Kidney (tissue), 14 donors: Measurements from ENCODE around the gene CKS1B. TPM values are rescaled to one million over a fixed set of nuclear protein-coding genes. Genes with fewer than 3 reads are reported as not detected.

Experiments
- DNase-seq, 5 donors: peaks; one replicate each; pipeline ENCODE4 v3.0.0-alpha.2; 2013 to 2020
- FAIRE-seq: peaks from 2 replicates; lab custom pipeline; 2012; peaks lifted over from hg19 to GRCh38; lab: Jason Lieb, UNC
- H3K27ac ChIP-seq, 2 donors: one replicate each; pipeline ENCODE4 v1.7.0; 2013; ENCODE audit warnings: low read depth in 2 of 2, low read length in 2 of 2, inconsistent platforms in 1 of 2
- H3K27me3 ChIP-seq: one replicate; pipeline ENCODE4 v1.7.1; 2013; ENCODE audit warnings: low read length, inconsistent platforms; ENCODE audit not compliant: control insufficient read depth, insufficient read depth
- H3K36me3 ChIP-seq, 3 donors: one replicate each; pipeline versions ENCODE4 v1.7.0 to v1.7.1; 2013; ENCODE audit warnings: low read length in 3 of 3, control low read depth in 1 of 3, inconsistent platforms in 1 of 3; ENCODE audit not compliant: insufficient read depth in 3 of 3, control insufficient read depth in 2 of 3
- H3K4me1 ChIP-seq, 3 donors: one replicate each; pipeline versions ENCODE4 v1.7.0 to v1.7.1; 2013; ENCODE audit warnings: low read length in 3 of 3, inconsistent platforms in 1 of 3, low read depth in 1 of 3; ENCODE audit not compliant: control insufficient read depth in 2 of 3, insufficient read depth in 2 of 3
- H3K4me3 ChIP-seq, 3 donors: one replicate each; pipeline versions ENCODE4 v1.7.0 to v1.8.1; 2013; ENCODE audit warnings: low read length in 3 of 3, control low read depth in 1 of 3, inconsistent platforms in 1 of 3
- H3K9ac ChIP-seq, 3 donors: one replicate each; pipeline versions ENCODE4 v1.7.0 to v1.7.1; 2013; ENCODE audit warnings: low read length in 3 of 3, control low read depth in 1 of 3, inconsistent platforms in 1 of 3
- H3K9me3 ChIP-seq, 3 donors: one replicate each; pipeline versions ENCODE4 v1.7.0 to v1.7.1; 2013; ENCODE audit warnings: low read length in 3 of 3, control low read depth in 1 of 3, inconsistent platforms in 1 of 3; ENCODE audit not compliant: control insufficient read depth in 2 of 3, insufficient read depth in 1 of 3
- intact Hi-C: fragments of 100-400 bp; cut with DNase I; formaldehyde crosslinking; loops from one replicate; pipeline ENCODE4 v1.11.1; 2022
- polyA plus RNA-seq: library from polyadenylated mRNA; stranded (reverse); fragments of 350-450 nt; fragmentation: Illumina TruSeq; extraction: RNeasy Lipid Tissue Mini Kit (QIAGEN cat#74804); gene quantifications from one replicate; pipeline ENCODE4 v1.2.3, GENCODE V29; 2014; ENCODE audit warnings: low read depth, low replicate concordance; ENCODE audit not compliant: insufficient read depth
- total RNA-seq: library from RNA; stranded (reverse); fragmentation: NEBNext Ultra II Directional; extraction: Animal tissue kit (Norgen Biotek cat#: 25700); gene quantifications from one replicate; pipeline ENCODE4 v1.2.1, GENCODE V29; 2021
- TF ChIP-seq, protein P1 (sequence below): IDR thresholded peaks from 3 replicates; pipeline ENCODE4 v1.5.1; 2012; ENCODE audit warnings: mild to moderate bottlenecking, moderate library complexity, borderline replicate concordance; ENCODE audit not compliant: insufficient read depth; ENCODE audit errors: extremely low read depth
- donor health status: control.
- donor health status: control.
- donor health status: control.
- donor health status: control.
- donor health status: control.
- donor health status: DM: yes; HTN: yes; CAD: no.
- donor health status: Normal renal cell carcinoma (clear cell type).

The CKS1B gene
- total and polyA plus RNA-seq, 2 donors from 2014 or later = 23.1 to 43.1 TPM

DNA sequence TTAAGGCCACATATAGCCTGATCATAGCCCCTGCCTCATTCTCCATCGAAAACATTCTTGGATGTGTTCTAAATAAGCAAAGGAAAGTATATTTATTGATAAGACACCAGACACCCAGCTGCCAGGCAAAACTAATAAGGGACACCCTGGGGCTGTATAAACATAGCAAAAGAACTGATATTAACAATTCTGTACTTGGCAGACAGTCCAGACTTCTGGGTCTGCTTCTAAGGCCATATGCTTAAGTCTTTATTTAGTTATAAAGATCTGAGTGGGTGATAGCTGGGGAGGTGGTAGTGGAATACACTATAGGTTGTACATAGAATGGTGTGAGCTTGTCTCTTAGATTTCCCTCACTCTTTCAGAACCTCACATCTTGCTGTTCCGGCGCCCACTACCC lies 3.9 kb downstream of the CKS1B start:
- no peak overlapping the region for H3K4me3 ChIP-seq
- no peak for FAIRE-seq
- TF ChIP-seq, protein P1, sequence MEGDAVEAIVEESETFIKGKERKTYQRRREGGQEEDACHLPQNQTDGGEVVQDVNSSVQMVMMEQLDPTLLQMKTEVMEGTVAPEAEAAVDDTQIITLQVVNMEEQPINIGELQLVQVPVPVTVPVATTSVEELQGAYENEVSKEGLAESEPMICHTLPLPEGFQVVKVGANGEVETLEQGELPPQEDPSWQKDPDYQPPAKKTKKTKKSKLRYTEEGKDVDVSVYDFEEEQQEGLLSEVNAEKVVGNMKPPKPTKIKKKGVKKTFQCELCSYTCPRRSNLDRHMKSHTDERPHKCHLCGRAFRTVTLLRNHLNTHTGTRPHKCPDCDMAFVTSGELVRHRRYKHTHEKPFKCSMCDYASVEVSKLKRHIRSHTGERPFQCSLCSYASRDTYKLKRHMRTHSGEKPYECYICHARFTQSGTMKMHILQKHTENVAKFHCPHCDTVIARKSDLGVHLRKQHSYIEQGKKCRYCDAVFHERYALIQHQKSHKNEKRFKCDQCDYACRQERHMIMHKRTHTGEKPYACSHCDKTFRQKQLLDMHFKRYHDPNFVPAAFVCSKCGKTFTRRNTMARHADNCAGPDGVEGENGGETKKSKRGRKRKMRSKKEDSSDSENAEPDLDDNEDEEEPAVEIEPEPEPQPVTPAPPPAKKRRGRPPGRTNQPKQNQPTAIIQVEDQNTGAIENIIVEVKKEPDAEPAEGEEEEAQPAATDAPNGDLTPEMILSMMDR = no peak
- H3K36me3 ChIP-seq = no peaks in the 10 kb centered on the region
- no peaks in the 10 kb centered on the region for H3K27me3 ChIP-seq
- H3K4me1 ChIP-seq = peaks cover 0 to 11% (median 5%) of the 10 kb centered on the region in 3 donors
- intact Hi-C loops = no loop called here
- DNase-seq = no peak
- H3K9ac ChIP-seq = no peak overlapping the region
- no peak overlapping the region for H3K27ac ChIP-seq
- no peaks in the 10 kb centered on the region for H3K9me3 ChIP-seq

DNA sequence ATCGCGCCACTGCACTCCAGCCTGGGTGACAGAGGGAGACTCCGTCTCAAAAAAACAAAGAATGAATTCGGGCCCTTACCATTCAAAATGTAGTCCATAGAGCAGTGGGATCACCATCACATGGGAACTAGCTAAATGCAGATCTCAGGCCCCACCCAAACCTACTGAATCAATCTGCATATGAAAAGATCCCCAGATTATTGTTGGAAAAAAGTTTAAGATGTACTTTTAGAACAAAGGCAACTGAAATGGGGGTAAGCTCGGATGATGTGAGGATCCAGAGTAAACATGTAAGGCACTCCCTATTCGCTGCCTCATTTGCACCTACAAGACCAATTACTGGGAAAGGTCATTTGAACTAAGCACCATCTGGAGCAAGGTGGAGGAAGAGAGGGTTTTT lies 7.9 kb downstream of the CKS1B start:
- peaks cover 0 to 13% (median 5%) of the 10 kb centered on the region in 3 donors for H3K4me1 ChIP-seq
- intact Hi-C loops = no loop called here
- H3K9me3 ChIP-seq = no peaks in the 10 kb centered on the region
- DNase-seq = no peak
- peak overlapping the region; percentile 78 to 89 (median 88) for H3K4me3 ChIP-seq
- peak overlapping the region; percentile 7 to 73 (median 64) for H3K9ac ChIP-seq
- no peak overlapping the region for H3K27ac ChIP-seq
- no peak for FAIRE-seq
- no peaks in the 10 kb centered on the region for H3K27me3 ChIP-seq
- TF ChIP-seq, protein P1 = no peak
- H3K36me3 ChIP-seq = peaks cover 0 to 2% (median 0%) of the 10 kb centered on the region in 3 donors

DNA sequence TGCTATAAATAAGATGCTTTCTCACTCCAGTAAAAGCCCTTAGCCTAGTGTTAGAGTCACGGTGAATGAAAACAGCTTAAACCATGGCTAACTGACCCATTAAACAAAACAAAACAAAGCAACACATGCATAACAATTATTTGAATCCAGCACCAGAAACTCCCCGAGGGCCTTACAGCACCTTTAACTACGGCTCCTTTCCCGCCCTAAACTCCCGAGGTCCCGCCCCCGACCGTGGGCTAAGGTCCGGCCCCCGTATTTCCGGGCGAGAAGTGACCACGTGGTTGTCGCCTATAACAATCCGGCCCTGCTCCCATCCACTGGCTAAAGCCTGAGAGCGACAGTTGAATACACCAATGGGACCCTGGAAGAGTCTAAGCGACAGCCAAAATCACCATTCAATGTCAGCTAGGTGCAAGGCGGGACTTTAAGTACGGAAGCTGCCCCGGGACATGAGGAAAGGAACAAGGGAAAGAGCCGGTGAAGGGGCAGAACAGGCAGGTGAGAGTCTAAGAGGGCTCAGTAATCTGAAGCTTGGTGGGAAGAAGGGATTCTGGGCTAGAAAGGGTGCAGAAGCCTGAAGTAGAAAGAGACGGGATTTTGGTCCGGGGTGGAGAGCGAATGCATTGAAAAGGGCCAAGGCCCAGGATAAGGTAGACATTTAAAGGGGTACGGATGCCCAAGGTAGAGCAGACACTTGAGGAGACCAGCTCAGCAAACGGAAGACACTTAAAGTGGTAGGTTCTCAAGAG lies 8.6 kb downstream of the CKS1B start, which contains the start of gene FLAD1:
TSS of gene FLAD1 (plus strand) at position 448 of the 752 bp plus-strand sequence. CDS start 351 bp downstream, outside the sequence.
- TF ChIP-seq, protein P1 = no peak
- Histone ChIP-seq H3K27ac (peak within 1 kb of the TSS; percentile 13 to 83), H3K27me3 (no peaks in the 10 kb centered on the region), H3K9ac (peak within 1 kb of the TSS; percentile 70 to 99 (median 94)), H3K4me1 (peaks cover 0 to 13% (median 5%) of the 10 kb centered on the region in 3 donors), H3K4me3 (peak within 1 kb of the TSS; percentile 89 to 100 (median 91)), H3K9me3 (no peaks in the 10 kb centered on the region), H3K36me3 (peaks cover 2 to 9% (median 3%) of the 10 kb centered on the region in 3 donors)
- intact Hi-C loops = no loop called here
- FAIRE-seq (peak; percentile 84), DNase-seq (peak; percentile 97 to 100 (median 99))
